Choroid plexus epithelial cell (primary cell): ENCODE data around the gene ADAMTS13.
A peak's percentile ranks its signal among the peaks of the same experiment; 100 is the strongest.

Experiments
- DNase-seq: peaks from one replicate; pipeline ENCODE4 v3.0.0-alpha.2; 2010; ENCODE audit warnings: low read depth
- H3K4me3 ChIP-seq: 2 replicates; pipeline ENCODE4 v1.5.1; 2011; ENCODE audit warnings: low read depth, mild to moderate bottlenecking, control low read depth, low read length, moderate library complexity
- TF ChIP-seq, protein P1 (sequence below): conservative IDR thresholded peaks from 2 replicates; pipeline ENCODE4 v1.5.1; 2011; ENCODE audit warnings: low read depth, mild to moderate bottlenecking, control low read depth, inconsistent platforms, low read length, moderate library complexity

The ADAMTS13 gene

DNA sequence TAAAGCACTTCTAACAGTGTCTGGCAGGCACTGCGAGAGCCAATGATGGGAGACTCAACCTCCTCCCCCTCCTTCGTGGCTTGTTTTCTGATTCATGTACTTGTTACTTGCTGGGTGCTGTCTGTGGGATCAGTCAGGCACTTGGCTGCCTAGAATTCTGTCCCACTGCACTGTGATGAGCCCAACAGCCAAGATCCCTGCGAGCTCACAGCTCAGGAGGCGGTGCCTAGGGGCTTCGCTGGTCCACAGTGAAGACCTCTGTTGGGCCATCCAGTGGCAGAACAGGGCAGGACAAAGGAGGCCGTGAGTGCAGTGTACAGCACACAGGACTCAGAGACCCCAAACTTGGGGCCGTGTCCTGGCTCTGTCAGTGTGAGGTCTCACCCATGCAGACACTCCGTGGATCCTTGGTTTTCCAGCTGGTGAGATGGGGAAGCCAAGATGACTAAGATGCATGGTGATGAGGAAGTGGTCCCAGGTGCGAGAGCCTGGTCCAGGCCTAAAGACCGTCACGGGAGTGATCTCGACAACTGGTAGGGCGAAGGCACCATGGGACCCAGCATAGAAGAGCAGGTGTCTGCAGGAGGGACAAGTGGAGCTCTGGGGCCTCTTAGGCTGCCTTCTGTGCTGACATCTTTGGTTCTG is 83.1 kb downstream of the ADAMTS13 start:
- no peak overlapping the region for H3K4me3 ChIP-seq
- DNase-seq = no peak

DNA sequence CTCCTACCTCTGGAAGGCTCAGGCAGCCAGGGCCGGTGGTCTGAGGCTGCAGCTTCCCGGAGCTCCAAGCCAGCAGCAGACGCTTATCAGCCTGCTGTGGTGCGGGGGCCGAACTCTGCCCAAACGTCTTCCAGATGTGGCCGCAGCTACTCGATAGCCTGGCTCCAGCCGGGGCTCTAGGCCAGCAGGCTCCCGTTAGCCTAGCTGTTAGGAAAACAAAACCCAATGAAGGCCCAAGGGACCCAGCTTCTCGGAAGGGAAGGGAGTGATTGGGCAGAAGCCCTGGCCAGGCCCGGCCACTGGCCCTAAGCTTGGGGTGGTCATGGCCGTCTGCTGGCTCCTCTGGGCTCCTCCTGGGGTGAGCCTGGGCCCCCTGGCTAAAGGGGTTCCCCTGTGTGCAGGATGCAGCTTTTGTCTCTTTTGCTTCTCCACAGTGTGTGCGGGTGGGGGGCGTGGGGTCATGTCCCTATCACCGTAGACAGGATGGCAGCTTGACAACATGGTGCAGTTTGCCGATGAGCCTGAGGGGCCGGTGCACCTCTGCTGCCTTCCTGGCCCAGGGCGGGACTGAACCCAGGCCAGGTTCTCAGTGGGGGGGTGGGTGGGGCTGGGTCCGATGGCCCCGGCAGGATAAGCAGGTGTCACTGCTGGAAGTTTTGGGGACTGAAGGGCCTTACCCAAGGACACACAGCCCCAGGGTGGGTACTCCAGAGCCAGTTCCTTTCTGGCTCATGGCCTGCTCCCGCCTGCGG is 83.9 kb downstream of the ADAMTS13 start:
- H3K4me3 ChIP-seq = no peak overlapping the region
- DNase-seq = no peak
- TF ChIP-seq, protein P1, sequence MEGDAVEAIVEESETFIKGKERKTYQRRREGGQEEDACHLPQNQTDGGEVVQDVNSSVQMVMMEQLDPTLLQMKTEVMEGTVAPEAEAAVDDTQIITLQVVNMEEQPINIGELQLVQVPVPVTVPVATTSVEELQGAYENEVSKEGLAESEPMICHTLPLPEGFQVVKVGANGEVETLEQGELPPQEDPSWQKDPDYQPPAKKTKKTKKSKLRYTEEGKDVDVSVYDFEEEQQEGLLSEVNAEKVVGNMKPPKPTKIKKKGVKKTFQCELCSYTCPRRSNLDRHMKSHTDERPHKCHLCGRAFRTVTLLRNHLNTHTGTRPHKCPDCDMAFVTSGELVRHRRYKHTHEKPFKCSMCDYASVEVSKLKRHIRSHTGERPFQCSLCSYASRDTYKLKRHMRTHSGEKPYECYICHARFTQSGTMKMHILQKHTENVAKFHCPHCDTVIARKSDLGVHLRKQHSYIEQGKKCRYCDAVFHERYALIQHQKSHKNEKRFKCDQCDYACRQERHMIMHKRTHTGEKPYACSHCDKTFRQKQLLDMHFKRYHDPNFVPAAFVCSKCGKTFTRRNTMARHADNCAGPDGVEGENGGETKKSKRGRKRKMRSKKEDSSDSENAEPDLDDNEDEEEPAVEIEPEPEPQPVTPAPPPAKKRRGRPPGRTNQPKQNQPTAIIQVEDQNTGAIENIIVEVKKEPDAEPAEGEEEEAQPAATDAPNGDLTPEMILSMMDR = no peak

More for the DNA sequence above, 83.1 kb downstream of the ADAMTS13 start:
- TF ChIP-seq, protein P1 = no peak

GRCh38 chr9:133506653-133507038 is 84.5 kb downstream of the ADAMTS13 start:
- no peak overlapping the region for H3K4me3 ChIP-seq
- peak; percentile 59 for DNase-seq

GRCh38 chr9:133507246-133507965 is 85.2 kb downstream of the ADAMTS13 start:
- TF ChIP-seq, protein P1 = no peak
- no peak overlapping the region for H3K4me3 ChIP-seq

More at GRCh38 chr9:133506653-133507038, 84.5 kb downstream of the ADAMTS13 start:
- TF ChIP-seq, protein P1 = peak; percentile 5

GRCh38 chr9:133508046-133508445 is 85.9 kb downstream of the ADAMTS13 start:
- DNase-seq = no peak
- TF ChIP-seq, protein P1 = no peak
- no peak overlapping the region for H3K4me3 ChIP-seq

More at GRCh38 chr9:133507246-133507965, 85.2 kb downstream of the ADAMTS13 start:
- no peak for DNase-seq
